ENCODE measurements around the gene DNAH12.
"Not testable (repeated sequence)": the region's sequence is repeated elsewhere in the genome, so short reads cannot be mapped to it uniquely, and the experiment has no call there.

The DNAH12 gene

GRCh38 chr3:57382933-57383332 is 161.2 kb downstream of the DNAH12 start:
- DNase-seq, result no peak
- Histone ChIP-seq H3K27ac (no peak overlapping the region), H3K4me3 (ENCODE audit: low read depth, low read length) (no peak overlapping the region), H3K36me3 (no peaks in the 10 kb centered on the region), H3K9me3 (ENCODE audit: severe bottlenecking) (no peaks in the 10 kb centered on the region), H3K27me3 (ENCODE audit: insufficient read depth, low read depth, severe bottlenecking) (no peaks in the 10 kb centered on the region)
- no peak for TF ChIP-seq CTCF (IDR thresholded peaks at IDR 0.05; ENCODE audit: low read depth, low read length)

GRCh38 chr3:57370341-57370740 is 173.8 kb downstream of the DNAH12 start:
- DNase-seq, result no peak
- Histone ChIP-seq H3K4me3 (ENCODE audit: low read depth, low read length) (no peak overlapping the region), H3K36me3 (no peaks in the 10 kb centered on the region), H3K9me3 (ENCODE audit: severe bottlenecking) (no peaks in the 10 kb centered on the region), H3K27me3 (ENCODE audit: insufficient read depth, low read depth, severe bottlenecking) (no peaks in the 10 kb centered on the region), H3K27ac (no peak overlapping the region)
- no peak for TF ChIP-seq CTCF (IDR thresholded peaks at IDR 0.05; ENCODE audit: low read depth, low read length)

- not testable (repeated sequence) for H3K4me3 ChIP-seq (ENCODE audit: low read depth, low read length); H3K9me3 ChIP-seq (ENCODE audit: severe bottlenecking); H3K36me3 ChIP-seq; H3K27me3 ChIP-seq (ENCODE audit: insufficient read depth, low read depth, severe bottlenecking); DNase-seq; H3K27ac ChIP-seq
Measured at GRCh38 chr3:57365089-57365488, 179.1 kb downstream of the DNAH12 start.

GRCh38 chr3:57356275-57356674 is 187.9 kb downstream of the DNAH12 start:
- H3K27me3 ChIP-seq (ENCODE audit: insufficient read depth, low read depth, severe bottlenecking); DNase-seq: not testable (repeated sequence)

GRCh38 chr3:57354768-57355167 is 189.4 kb downstream of the DNAH12 start:
- DNase-seq, result no peak
- Histone ChIP-seq H3K4me3 (ENCODE audit: low read depth, low read length) (no peak overlapping the region), H3K27me3 (ENCODE audit: insufficient read depth, low read depth, severe bottlenecking) (no peaks in the 10 kb centered on the region), H3K27ac (no peak overlapping the region), H3K36me3 (no peaks in the 10 kb centered on the region), H3K9me3 (ENCODE audit: severe bottlenecking) (no peaks in the 10 kb centered on the region)
- TF ChIP-seq CTCF (IDR thresholded peaks at IDR 0.05; ENCODE audit: low read depth, low read length), result no peak

More at GRCh38 chr3:57356275-57356674, 187.9 kb downstream of the DNAH12 start:
- H3K9me3 ChIP-seq (ENCODE audit: severe bottlenecking); H3K4me3 ChIP-seq (ENCODE audit: low read depth, low read length); H3K36me3 ChIP-seq; H3K27ac ChIP-seq: not testable (repeated sequence)

- no peak for TF ChIP-seq CTCF (IDR thresholded peaks at IDR 0.05; ENCODE audit: low read depth, low read length)
- Histone ChIP-seq H3K27me3 (ENCODE audit: insufficient read depth, low read depth, severe bottlenecking) (no peaks in the 10 kb centered on the region), H3K4me3 (ENCODE audit: low read depth, low read length) (no peak overlapping the region), H3K36me3 (no peaks in the 10 kb centered on the region), H3K9me3 (ENCODE audit: severe bottlenecking) (no peaks in the 10 kb centered on the region), H3K27ac (no peak overlapping the region)
- DNase-seq, result no peak
Measured at GRCh38 chr3:57350271-57350670, 193.9 kb downstream of the DNAH12 start.

GRCh38 chr3:57339071-57339642 is 205.0 kb downstream of the DNAH12 start:
- not testable (repeated sequence) for H3K36me3 ChIP-seq; H3K4me3 ChIP-seq (ENCODE audit: low read depth, low read length); H3K27ac ChIP-seq; H3K27me3 ChIP-seq (ENCODE audit: insufficient read depth, low read depth, severe bottlenecking); DNase-seq; H3K9me3 ChIP-seq (ENCODE audit: severe bottlenecking)

- H3K27me3 ChIP-seq (ENCODE audit: insufficient read depth, low read depth, severe bottlenecking); H3K4me3 ChIP-seq (ENCODE audit: low read depth, low read length): not testable (repeated sequence)
Measured at GRCh38 chr3:57338272-57339070, 205.7 kb downstream of the DNAH12 start.

More at GRCh38 chr3:57338272-57339070, 205.7 kb downstream of the DNAH12 start:
- H3K9me3 ChIP-seq (ENCODE audit: severe bottlenecking); DNase-seq; H3K27ac ChIP-seq; H3K36me3 ChIP-seq: not testable (repeated sequence)
